H9 (cell line): ENCODE results near the gene AKR1C2. TPM values are rescaled to one million over a fixed set of nuclear protein-coding genes. Genes with fewer than 3 reads are reported as not detected.
"Not testable (repeated sequence)": the region's sequence is repeated elsewhere in the genome, so short reads cannot be mapped to it uniquely, and the experiment has no call there.

Experiments used
- DNase-seq: peaks from one replicate; pipeline ENCODE4 v3.0.0-alpha.2; 2017
- H2AFZ ChIP-seq: one replicate; pipeline ENCODE4 v1.6.1; 2013; ENCODE audit warnings: mild to moderate bottlenecking, low read length, control low read depth, moderate library complexity
- H2AK5ac ChIP-seq: 2 replicates; pipeline ENCODE4 v1.6.1; 2013; ENCODE audit warnings: low read length, control low read depth, mixed read lengths; ENCODE audit not compliant: insufficient read length
- H2BK120ac ChIP-seq: one replicate; pipeline ENCODE4 v1.6.1; 2013; ENCODE audit warnings: low read depth, mild to moderate bottlenecking, low read length, control low read depth, inconsistent platforms; ENCODE audit not compliant: poor library complexity, severe bottlenecking
- H2BK12ac ChIP-seq: 2 replicates; pipeline ENCODE4 v1.6.1; 2013; ENCODE audit warnings: low read length, control low read depth, mixed read lengths, low read depth; ENCODE audit not compliant: insufficient read length
- H2BK15ac ChIP-seq: 2 replicates; pipeline ENCODE4 v1.6.1; 2013; ENCODE audit warnings: low read depth, low read length, control low read depth
- H2BK20ac ChIP-seq: one replicate; pipeline ENCODE4 v1.6.1; 2013; ENCODE audit warnings: low read depth, mild to moderate bottlenecking, low read length, control low read depth, inconsistent platforms; ENCODE audit not compliant: poor library complexity, severe bottlenecking
- H2BK5ac ChIP-seq: 2 replicates; pipeline ENCODE4 v1.6.1; 2013; ENCODE audit warnings: low read length, control low read depth, mixed read lengths; ENCODE audit not compliant: insufficient read length
- H3K14ac ChIP-seq: 2 replicates; pipeline ENCODE4 v1.6.1; 2013; ENCODE audit warnings: low read length, control low read depth; ENCODE audit not compliant: insufficient read depth
- H3K18ac ChIP-seq: 2 replicates; pipeline ENCODE4 v1.6.1; 2013; ENCODE audit warnings: low read depth, mild to moderate bottlenecking, mixed read lengths, low read length, control low read depth; ENCODE audit not compliant: insufficient read length
- H3K23ac ChIP-seq: 2 replicates; pipeline ENCODE4 v1.6.1; 2013; ENCODE audit warnings: low read length, control low read depth, mixed read lengths, low read depth; ENCODE audit not compliant: insufficient read length
- H3K23me2 ChIP-seq: 2 replicates; pipeline ENCODE4 v1.6.1; 2013; ENCODE audit warnings: low read depth, mild to moderate bottlenecking, mixed read lengths, low read length, control low read depth; ENCODE audit not compliant: insufficient read length, poor library complexity, severe bottlenecking
- H3K27ac ChIP-seq: 2 replicates; pipeline ENCODE4 v1.5.1; 2013; ENCODE audit warnings: low read length, control low read depth, mixed read lengths, low read depth; ENCODE audit not compliant: insufficient read length
- H3K27me3 ChIP-seq: 2 replicates; pipeline ENCODE4 v1.6.1; 2013; ENCODE audit warnings: low read length, control low read depth, inconsistent platforms; ENCODE audit not compliant: insufficient read depth
- H3K4ac ChIP-seq: 2 replicates; pipeline ENCODE4 v1.6.1; 2013; ENCODE audit warnings: low read depth, mild to moderate bottlenecking, control low read depth, inconsistent platforms, low read length, moderate library complexity
- H3K4me1 ChIP-seq: 2 replicates; pipeline ENCODE4 v1.6.1; 2013; ENCODE audit warnings: low read length, control low read depth, inconsistent platforms; ENCODE audit not compliant: insufficient read depth
- H3K4me2 ChIP-seq: 2 replicates; pipeline ENCODE4 v1.6.1; 2013; ENCODE audit warnings: low read length, control low read depth, mixed read lengths; ENCODE audit not compliant: insufficient read length, insufficient read depth
- H3K56ac ChIP-seq: 2 replicates; pipeline ENCODE4 v1.6.1; 2013; ENCODE audit warnings: low read depth, mild to moderate bottlenecking, mixed read lengths, low read length, control low read depth; ENCODE audit not compliant: insufficient read length
- H3K79me1 ChIP-seq: 2 replicates; pipeline ENCODE4 v1.6.1; 2013; ENCODE audit warnings: low read depth, mild to moderate bottlenecking, moderate library complexity, low read length, control low read depth, inconsistent platforms; ENCODE audit not compliant: insufficient read depth, poor library complexity, severe bottlenecking
- H3K79me2 ChIP-seq: 2 replicates; pipeline ENCODE4 v1.6.1; 2013; ENCODE audit warnings: low read length, control low read depth, inconsistent platforms; ENCODE audit not compliant: insufficient read depth
- H3K9ac ChIP-seq: 2 replicates; pipeline ENCODE4 v1.6.1; 2013; ENCODE audit warnings: low read length, control low read depth, mixed read lengths; ENCODE audit not compliant: insufficient read length; ENCODE audit errors: extremely low read depth
- H3K9me3 ChIP-seq: one replicate; pipeline ENCODE4 v1.6.1; 2013; ENCODE audit warnings: low read depth, low read length, inconsistent platforms; ENCODE audit not compliant: control insufficient read depth
- H3T11ph ChIP-seq: one replicate; pipeline ENCODE4 v1.6.1; 2013; ENCODE audit warnings: mild to moderate bottlenecking, low read length, control low read depth, inconsistent platforms
- H4K20me1 ChIP-seq: one replicate; pipeline ENCODE4 v1.6.1; 2013; ENCODE audit not compliant: control insufficient read depth, insufficient read length, insufficient read depth
- H4K5ac ChIP-seq: 2 replicates; pipeline ENCODE4 v1.6.1; 2013; ENCODE audit warnings: low read depth, mild to moderate bottlenecking, mixed read lengths, low read length, control low read depth; ENCODE audit not compliant: insufficient read length
- H4K8ac ChIP-seq: replicated peaks from 2 replicates; pipeline ENCODE4 v1.6.1; 2013; ENCODE audit warnings: low read length, control low read depth, mixed read lengths, low read depth; ENCODE audit not compliant: insufficient read length
- H4K91ac ChIP-seq: 2 replicates; pipeline ENCODE4 v1.6.1; 2013; ENCODE audit warnings: low read depth, mild to moderate bottlenecking, moderate library complexity, mixed read lengths, low read length, control low read depth; ENCODE audit not compliant: insufficient read length
- H3K27ac Mint-ChIP-seq, 3 experiments: 2 replicates in 2 of 3; 3 replicates in 1 of 3; pipeline ENCODE4 v1.8.0; 2020 to 2021; ENCODE audit warnings: mixed read lengths in 3 of 3, mild to moderate bottlenecking in 1 of 3, moderate library complexity in 1 of 3
- H3K27me3 Mint-ChIP-seq: 2 replicates; pipeline ENCODE4 v1.8.0; 2021; ENCODE audit warnings: low read depth, mild to moderate bottlenecking, moderate library complexity, mixed read lengths
- H3K36me3 Mint-ChIP-seq, 3 experiments: 2 replicates in 2 of 3; 3 replicates in 1 of 3; pipeline ENCODE4 v1.8.0; 2020 to 2021; ENCODE audit warnings: low read depth in 3 of 3, mixed read lengths in 3 of 3; ENCODE audit not compliant: insufficient read depth in 1 of 3
- H3K4me1 Mint-ChIP-seq, 2 experiments: 2 replicates each; pipeline ENCODE4 v1.8.0; 2020; ENCODE audit warnings: mixed read lengths in 2 of 2
- H3K4me3 Mint-ChIP-seq, 2 experiments: 2 replicates in 1 of 2; 3 replicates in 1 of 2; pipeline ENCODE4 v1.8.0; 2020 to 2021; ENCODE audit warnings: mild to moderate bottlenecking in 2 of 2, mixed read lengths in 2 of 2, moderate library complexity in 1 of 2
- H3K9me3 Mint-ChIP-seq, 2 experiments: 2 replicates in 1 of 2; 3 replicates in 1 of 2; pipeline ENCODE4 v1.8.0; 2020; ENCODE audit warnings: mild to moderate bottlenecking in 2 of 2, mixed read lengths in 2 of 2, moderate library complexity in 1 of 2
- WGBS: extraction: QIAGEN DNeasy Blood & Tissue Kit; methylation state at CpG from one replicate; pipeline ENCODE4 v1.1.7; 2013; ENCODE audit warnings: missing lambda C conversion rate, low lambda C conversion rate, mixed read lengths; ENCODE audit not compliant: insufficient read length; ENCODE audit errors: extremely low coverage; 5-methylcytosine and 5-hydroxymethylcytosine counted together
- total RNA-seq: library from RNA; stranded (reverse); gene quantifications from 2 replicates; pipeline ENCODE4 v1.2.1, GENCODE V29; 2021

The AKR1C2 gene
- total RNA-seq, 1 experiment from 2014 or later: 0.74 TPM

GRCh38 chr10:4956955-4957645, 46.6 kb downstream of the AKR1C2 start:
- H2BK5ac ChIP-seq, H3K27me3 ChIP-seq, H3K4me3 Mint-ChIP-seq, H3K9me3 ChIP-seq, H3K56ac ChIP-seq, H3K27ac Mint-ChIP-seq, H3K79me2 ChIP-seq, H3K23ac ChIP-seq, H2AK5ac ChIP-seq, H2BK12ac ChIP-seq, H3K27ac ChIP-seq, H2BK120ac ChIP-seq, H4K20me1 ChIP-seq, H3K23me2 ChIP-seq, H3K9ac ChIP-seq, H2AFZ ChIP-seq, H3K4ac ChIP-seq, H3K79me1 ChIP-seq, H4K5ac ChIP-seq, H2BK20ac ChIP-seq, H4K8ac ChIP-seq, H3T11ph ChIP-seq, H3K4me2 ChIP-seq, H3K14ac ChIP-seq, DNase-seq, H4K91ac ChIP-seq, H3K18ac ChIP-seq, H2BK15ac ChIP-seq, H3K36me3 Mint-ChIP-seq, H3K4me1 ChIP-seq, H3K27me3 Mint-ChIP-seq, H3K4me1 Mint-ChIP-seq: not testable (repeated sequence)
- no CpG with 5 or more reads among the region's 5 CpGs for WGBS
- H3K9me3 Mint-ChIP-seq: peaks cover 2 to 24% of the 10 kb centered on the region in 2 experiments; a peak in 4 of 5 replicates

DNA sequence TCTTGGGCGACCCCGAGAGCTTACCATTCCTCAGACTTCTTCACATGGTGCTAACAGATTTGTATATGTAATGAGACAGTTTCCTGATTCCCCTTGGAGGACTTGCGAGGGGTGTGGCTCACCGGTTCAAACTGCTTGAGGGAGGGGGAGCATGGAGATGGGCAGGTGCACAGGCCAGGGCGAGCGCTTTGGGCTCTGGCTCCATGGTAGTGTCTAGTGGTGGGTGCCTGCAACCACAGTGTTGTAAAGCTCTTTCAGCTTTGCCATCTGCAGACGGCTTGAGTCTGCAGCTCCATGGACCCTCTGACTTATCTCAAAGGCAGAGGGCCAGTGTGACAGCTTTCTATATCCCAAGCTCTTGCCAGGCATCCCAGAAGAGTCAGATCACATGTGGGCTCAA, 47.6 kb downstream of the AKR1C2 start:
- not testable (repeated sequence) for H4K8ac ChIP-seq, H2BK5ac ChIP-seq, H3K27ac ChIP-seq, H3K9me3 ChIP-seq, H3K4me3 Mint-ChIP-seq, H3K79me2 ChIP-seq, H3K56ac ChIP-seq, H2AFZ ChIP-seq, H3K27me3 ChIP-seq, H4K20me1 ChIP-seq, H3K27ac Mint-ChIP-seq, H3K14ac ChIP-seq, H3T11ph ChIP-seq, H3K23ac ChIP-seq, DNase-seq, H3K36me3 Mint-ChIP-seq, H2BK12ac ChIP-seq, H3K18ac ChIP-seq, H4K91ac ChIP-seq, H2BK120ac ChIP-seq, H3K4me1 ChIP-seq, H4K5ac ChIP-seq, H3K4me1 Mint-ChIP-seq, H3K4ac ChIP-seq, H2AK5ac ChIP-seq, H3K27me3 Mint-ChIP-seq, H2BK15ac ChIP-seq, H3K23me2 ChIP-seq, H3K4me2 ChIP-seq, H3K79me1 ChIP-seq, H2BK20ac ChIP-seq, H3K9ac ChIP-seq
- no CpG with 5 or more reads among the region's 7 CpGs for WGBS
- peaks cover 2 to 24% of the 10 kb centered on the region in 2 experiments; a peak in 4 of 5 replicates for H3K9me3 Mint-ChIP-seq
